ENCODE measurements around the gene GOLGA6L1. TPM values are rescaled to one million over a fixed set of nuclear protein-coding genes. Genes with fewer than 3 reads are reported as not detected.

Gene GOLGA6L1
- total and polyA plus RNA-seq, 2 of the 8 experiments (the other 6 are each of a cell fraction or from before 2014, with no cell fraction given), result not detected

Small RNAs within 50 kb of the gene (small RNA-seq; reads per million reads assigned to genes)
- not detected for gene RN7SL106P (ENCODE audit: insufficient read depth)

Other genes starting within 250 kb of the GOLGA6L1 start
- 81.7 and 82.2 TPM in 2 replicates for gene CYFIP1, start 156.5 kb downstream of the GOLGA6L1 start, total RNA-seq (2021; fragmentation: NEBNext Ultra II Directional; extraction: Animal tissue kit (Norgen Biotek cat#: 25700))
- 38.6 and 49.8 TPM in 2 replicates for gene CYFIP1, start 156.5 kb downstream of the GOLGA6L1 start, polyA plus RNA-seq (2011; rRNA removed)
- 12.5 and 12.7 TPM in 2 replicates for gene TUBGCP5, start 97.3 kb downstream of the GOLGA6L1 start, total RNA-seq (2021; fragmentation: NEBNext Ultra II Directional; extraction: Animal tissue kit (Norgen Biotek cat#: 25700))
- gene TUBGCP5, start 97.3 kb downstream of the GOLGA6L1 start, polyA plus RNA-seq (2011; rRNA removed), result 5.4 and 6.3 TPM in 2 replicates
- not detected in 2 replicates for gene GOLGA6L26, start 197.4 kb upstream of the GOLGA6L1 start, total RNA-seq (2021; fragmentation: NEBNext Ultra II Directional; extraction: Animal tissue kit (Norgen Biotek cat#: 25700))
- gene GOLGA6L26, start 197.4 kb upstream of the GOLGA6L1 start, polyA plus RNA-seq (2011; rRNA removed), result not detected in 2 replicates
- 0.11 and 0.17 TPM in 2 replicates for gene GOLGA8S, start 217.9 kb upstream of the GOLGA6L1 start, total RNA-seq (2021; fragmentation: NEBNext Ultra II Directional; extraction: Animal tissue kit (Norgen Biotek cat#: 25700))
- gene GOLGA8S, start 217.9 kb upstream of the GOLGA6L1 start, polyA plus RNA-seq (2011; rRNA removed), result 0.05 TPM in 2 replicates

Measured in H1 (cell line).